ENCODE measurements around the gene TSR3. TPM values are rescaled to one million over a fixed set of nuclear protein-coding genes. Genes with fewer than 3 reads are reported as not detected.

Gene TSR3
- total RNA-seq, 3 donors from 2014 or later (not counting 1 experiment from before 2014, with no cell fraction given): 29.4 to 34.7 (median 29.7) TPM

- H3K27ac ChIP-seq (ENCODE audit: low read length): no peak overlapping the region
- no peaks in the 10 kb centered on the region for H3K36me3 Mint-ChIP-seq
- H3K4me1 ChIP-seq (ENCODE audit: control insufficient read depth, insufficient read depth, low read length): peaks cover 1% of the 10 kb centered on the region
- H3K4me3 Mint-ChIP-seq: no peak overlapping the region
- H3K27ac Mint-ChIP-seq: no peak overlapping the region
- no peaks in the 10 kb centered on the region for H3K9me3 ChIP-seq (ENCODE audit: control insufficient read depth, insufficient read depth, low read length)
- peaks cover 21% of the 10 kb centered on the region for H3K36me3 ChIP-seq (ENCODE audit: control insufficient read depth, insufficient read depth, low read length)
- TF ChIP-seq CTCF (IDR thresholded peaks at IDR 0.05): no peak
- no peaks in the 10 kb centered on the region for H3K27me3 ChIP-seq (ENCODE audit: control insufficient read depth, insufficient read depth, low read length)
- no peaks in the 10 kb centered on the region for H3K27me3 Mint-ChIP-seq (ENCODE audit: low read depth in 2 of 2)
- ATAC-seq: no peak
- WGBS (ENCODE audit: insufficient coverage): 88% methylated on average over 19 of the region's 19 CpGs
- peaks cover 18 to 37% of the 10 kb centered on the region in 2 donors for H3K4me1 Mint-ChIP-seq
- intact Hi-C loops (cut with micrococcal nuclease): loop anchor here (10.0 kb wide), 1 partner anchor 347 kb away; the partner anchor contains the start of gene MAPK8IP3
- DNase-seq: no peak
- no peak overlapping the region for H3K4me3 ChIP-seq (ENCODE audit: low read length)
- H3K9me3 Mint-ChIP-seq: no peaks in the 10 kb centered on the region
Measured at GRCh38 chr16:1357906-1358566, 6.4 kb upstream of the TSR3 start.

- Histone ChIP-seq H3K4me1 (ENCODE audit: control insufficient read depth, insufficient read depth, low read length) (peaks cover 12% of the 10 kb centered on the region), H3K27ac (ENCODE audit: low read length) (no peak overlapping the region), H3K4me3 (ENCODE audit: low read length) (no peak overlapping the region), H3K27me3 (ENCODE audit: control insufficient read depth, insufficient read depth, low read length) (no peaks in the 10 kb centered on the region), H3K36me3 (ENCODE audit: control insufficient read depth, insufficient read depth, low read length) (peaks cover 6% of the 10 kb centered on the region), H3K9me3 (ENCODE audit: control insufficient read depth, insufficient read depth, low read length) (no peaks in the 10 kb centered on the region)
- 93% methylated on average over 33 of the region's 33 CpGs for WGBS (ENCODE audit: insufficient coverage)
- Mint-ChIP-seq H3K36me3 (no peaks in the 10 kb centered on the region), H3K4me3 (no peak overlapping the region), H3K27ac (no peak overlapping the region), H3K9me3 (no peaks in the 10 kb centered on the region), H3K4me1 (peaks cover 27 to 49% of the 10 kb centered on the region in 2 donors), H3K27me3 (ENCODE audit: low read depth in 2 of 2) (no peaks in the 10 kb centered on the region)
- DNase-seq (no peak), ATAC-seq (no peak)
- intact Hi-C loops (cut with micrococcal nuclease): loop anchor here (10.0 kb wide), 1 partner anchor 349 kb away; the partner anchor contains the start of gene MAPK8IP3
- TF ChIP-seq CTCF (IDR thresholded peaks at IDR 0.05): no peak
Measured at GRCh38 chr16:1356061-1356900, 4.6 kb upstream of the TSR3 start.

GRCh38 chr16:1355591-1355990 lies 3.9 kb upstream of the TSR3 start:
- H3K4me1 Mint-ChIP-seq: peaks cover 27 to 55% of the 10 kb centered on the region in 2 donors
- Histone ChIP-seq H3K36me3 (ENCODE audit: control insufficient read depth, insufficient read depth, low read length) (peaks cover 3% of the 10 kb centered on the region), H3K4me3 (ENCODE audit: low read length) (no peak overlapping the region), H3K4me1 (ENCODE audit: control insufficient read depth, insufficient read depth, low read length) (peaks cover 19% of the 10 kb centered on the region), H3K9me3 (ENCODE audit: control insufficient read depth, insufficient read depth, low read length) (no peaks in the 10 kb centered on the region), H3K27me3 (ENCODE audit: control insufficient read depth, insufficient read depth, low read length) (no peaks in the 10 kb centered on the region), H3K27ac (ENCODE audit: low read length) (no peak overlapping the region)
- WGBS (ENCODE audit: insufficient coverage): 93% methylated on average over 15 of the region's 15 CpGs
- DNase-seq (no peak), ATAC-seq (no peak)
- TF ChIP-seq CTCF (IDR thresholded peaks at IDR 0.05): no peak
- no peaks in the 10 kb centered on the region for H3K9me3 Mint-ChIP-seq
- H3K27me3 Mint-ChIP-seq (ENCODE audit: low read depth in 2 of 2): no peaks in the 10 kb centered on the region
- intact Hi-C loops (cut with micrococcal nuclease): loop anchor here (10.0 kb wide), 1 partner anchor 349 kb away; the partner anchor contains the start of gene MAPK8IP3
- H3K4me3 Mint-ChIP-seq: no peak overlapping the region
- no peaks in the 10 kb centered on the region for H3K36me3 Mint-ChIP-seq
- peak overlapping the region in 1 of 2 donors; percentile 21 for H3K27ac Mint-ChIP-seq
